GM19467 (cell line): ENCODE results near the gene OR10T2.
"Not testable (repeated sequence)": the region's sequence is repeated elsewhere in the genome, so short reads cannot be mapped to it uniquely, and the experiment has no call there.

Source experiments
- ATAC-seq: cut with Tn5 transposase; IDR thresholded peaks from one replicate; pipeline ENCODE4 v1.9.1; 2021; ENCODE audit warnings: mild to moderate bottlenecking, moderate library complexity; ENCODE audit not compliant: unreplicated experiment

OR10T2 gene

GRCh38 chr1:158356616-158357015 is 42.6 kb downstream of the OR10T2 start:
- ATAC-seq: no peak

- no peak for ATAC-seq
Observed at GRCh38 chr1:158355773-158356285, 43.4 kb downstream of the OR10T2 start.

GRCh38 chr1:158354255-158354654 is 45.0 kb downstream of the OR10T2 start:
- no peak for ATAC-seq

GRCh38 chr1:158353303-158354075 is 45.8 kb downstream of the OR10T2 start, which contains the start of gene CD1E:
CD1E (plus strand) TSS chr1:158353894; CDS start chr1:158353989, 95 bp downstream.
- ATAC-seq: no peak

- not testable (repeated sequence) for ATAC-seq
Observed at GRCh38 chr1:158348946-158349345, 50.3 kb downstream of the OR10T2 start.
